ENCODE results near the gene GNLY. TPM values are rescaled to one million over a fixed set of nuclear protein-coding genes. Genes with fewer than 3 reads are reported as not detected.

Gene GNLY
- total RNA-seq, 1 donor from 2014 or later, result 21.5 TPM

GRCh38 chr2:85692039-85692645, 2.0 kb upstream of the GNLY start:
- intact Hi-C loops (cut with DNase I), result no loop called here
- DNase-seq (no peak), ATAC-seq (no peak)
- H3K27ac ChIP-seq, result no peak overlapping the region
- H3K4me1 ChIP-seq, result no peaks in the 10 kb centered on the region
- H3K27me3 ChIP-seq (ENCODE audit: low read depth), result no peaks in the 10 kb centered on the region
- no peak overlapping the region for H3K4me3 ChIP-seq
- no peak for TF ChIP-seq CTCF (IDR thresholded peaks at IDR 0.05)
- no peaks in the 10 kb centered on the region for H3K36me3 ChIP-seq
- H3K9me3 ChIP-seq, result no peaks in the 10 kb centered on the region

- intact Hi-C loops (cut with DNase I), result no loop called here
- Histone ChIP-seq H3K27me3 (ENCODE audit: low read depth) (no peaks in the 10 kb centered on the region), H3K36me3 (no peaks in the 10 kb centered on the region), H3K27ac (no peak overlapping the region), H3K4me1 (no peaks in the 10 kb centered on the region), H3K4me3 (no peak overlapping the region), H3K9me3 (no peaks in the 10 kb centered on the region)
- DNase-seq (no peak), ATAC-seq (peak in 1 of 2 donors; percentile 14)
- TF ChIP-seq CTCF (IDR thresholded peaks at IDR 0.05), result no peak
Observed at GRCh38 chr2:85695121-85695520, 963 bp downstream of the GNLY start.

GRCh38 chr2:85695691-85696668, 1.8 kb downstream of the GNLY start:
- no peaks in the 10 kb centered on the region for H3K27me3 ChIP-seq (ENCODE audit: low read depth)
- ATAC-seq, result no peak
- no peaks in the 10 kb centered on the region for H3K36me3 ChIP-seq
- no peak for TF ChIP-seq CTCF (IDR thresholded peaks at IDR 0.05)
- no peak for DNase-seq
- no peak overlapping the region for H3K27ac ChIP-seq
- no peaks in the 10 kb centered on the region for H3K4me1 ChIP-seq
- no peaks in the 10 kb centered on the region for H3K9me3 ChIP-seq
- intact Hi-C loops (cut with DNase I), result no loop called here
- H3K4me3 ChIP-seq, result no peak overlapping the region

GRCh38 chr2:85697096-85697495, 2.9 kb downstream of the GNLY start:
- Histone ChIP-seq H3K4me1 (no peaks in the 10 kb centered on the region), H3K27ac (no peak overlapping the region), H3K9me3 (no peaks in the 10 kb centered on the region), H3K36me3 (no peaks in the 10 kb centered on the region), H3K27me3 (ENCODE audit: low read depth) (no peaks in the 10 kb centered on the region), H3K4me3 (no peak overlapping the region)
- no peak for DNase-seq
- intact Hi-C loops (cut with DNase I), result no loop called here
- TF ChIP-seq CTCF (IDR thresholded peaks at IDR 0.05), result no peak
- no peak for ATAC-seq

GRCh38 chr2:85697716-85698115, 3.6 kb downstream of the GNLY start:
- Histone ChIP-seq H3K27ac (peak overlapping the region; percentile 26), H3K9me3 (no peaks in the 10 kb centered on the region), H3K4me1 (no peaks in the 10 kb centered on the region), H3K27me3 (ENCODE audit: low read depth) (no peaks in the 10 kb centered on the region), H3K4me3 (no peak overlapping the region), H3K36me3 (no peaks in the 10 kb centered on the region)
- no peak for DNase-seq
- ATAC-seq, result no peak
- intact Hi-C loops (cut with DNase I), result no loop called here
- TF ChIP-seq CTCF (IDR thresholded peaks at IDR 0.05), result no peak

Measured in lower lobe of right lung (tissue), 2 donors.